ENCODE data around the gene ISY1. TPM values are rescaled to one million over a fixed set of nuclear protein-coding genes. Genes with fewer than 3 reads are reported as not detected.
A peak's percentile ranks its signal among the peaks of the same experiment; 100 is the strongest.
"Not testable (repeated sequence)": the region's sequence is repeated elsewhere in the genome, so short reads cannot be mapped to it uniquely, and the experiment has no call there.

ISY1 gene
- total and polyA plus RNA-seq, 4 donors: 23.8 to 30.3 (median 26.2) TPM

GRCh38 chr3:129180461-129180860, 19.6 kb upstream of the ISY1 start:
- Histone ChIP-seq H3K27me3 (ENCODE audit: control insufficient read depth in 1 of 2, insufficient read depth in 2 of 2, low read length in 1 of 2) (no peaks in the 10 kb centered on the region), H3K36me3 (ENCODE audit: control insufficient read depth in 1 of 2, insufficient read depth in 2 of 2, low read length in 1 of 2) (no peaks in the 10 kb centered on the region), H3K27ac (ENCODE audit: low read depth in 1 of 2, low read length in 2 of 2) (peak overlapping the region in 1 of 2 donors; percentile 30), H3K4me1 (ENCODE audit: control insufficient read depth in 1 of 2, insufficient read depth in 2 of 2, low read length in 2 of 2) (peaks cover 2% of the 10 kb centered on the region in 2 donors), H3K4me3 (ENCODE audit: low read length in 2 of 2) (no peak overlapping the region), H3K9me3 (ENCODE audit: control insufficient read depth, low read length) (no peaks in the 10 kb centered on the region)
- intact Hi-C loops (cut with DNase I): loop anchor here (5.0 kb wide), 1 partner anchor 67 kb away; the partner anchor contains the start of gene COPG1 (in 2 of the 2)
- ATAC-seq (ENCODE audit: low FRiP score): no peak
- WGBS, 2 donors: 3 to 9% methylated on average over 1 of the region's 1 CpG
- no peak for DNase-seq

- DNase-seq: no peak
- no peak for ATAC-seq (ENCODE audit: low FRiP score)
- intact Hi-C loops (cut with DNase I): no loop called here
- Histone ChIP-seq H3K36me3 (ENCODE audit: control insufficient read depth in 1 of 2, insufficient read depth in 2 of 2, low read length in 1 of 2) (peaks cover 0 to under 1% of the 10 kb centered on the region in 2 donors), H3K4me1 (ENCODE audit: control insufficient read depth in 1 of 2, insufficient read depth in 2 of 2, low read length in 2 of 2) (peaks cover 2% of the 10 kb centered on the region in 2 donors), H3K27ac (ENCODE audit: low read depth in 1 of 2, low read length in 2 of 2) (peak overlapping the region in 1 of 2 donors; percentile 60), H3K27me3 (ENCODE audit: control insufficient read depth in 1 of 2, insufficient read depth in 2 of 2, low read length in 1 of 2) (no peaks in the 10 kb centered on the region), H3K9me3 (ENCODE audit: control insufficient read depth, low read length) (no peaks in the 10 kb centered on the region), H3K4me3 (ENCODE audit: low read length in 2 of 2) (no peak overlapping the region)
- 31 to 39% methylated on average over 1 of the region's 1 CpG for WGBS, 2 donors
These were observed 15.2 kb upstream of the ISY1 start for GRCh38 chr3:129176051-129176450.

- no peak for DNase-seq
- Histone ChIP-seq H3K4me1 (ENCODE audit: control insufficient read depth in 1 of 2, insufficient read depth in 2 of 2, low read length in 2 of 2) (peaks cover 0 to 4% of the 10 kb centered on the region in 2 donors), H3K9me3 (ENCODE audit: control insufficient read depth, low read length) (no peaks in the 10 kb centered on the region), H3K36me3 (ENCODE audit: control insufficient read depth in 1 of 2, insufficient read depth in 2 of 2, low read length in 1 of 2) (peaks cover 0 to 8% of the 10 kb centered on the region in 2 donors), H3K4me3 (ENCODE audit: low read length in 2 of 2) (no peak overlapping the region), H3K27ac (ENCODE audit: low read depth in 1 of 2, low read length in 2 of 2) (no peak overlapping the region), H3K27me3 (ENCODE audit: control insufficient read depth in 1 of 2, insufficient read depth in 2 of 2, low read length in 1 of 2) (no peaks in the 10 kb centered on the region)
- intact Hi-C loops (cut with DNase I): no loop called here
- ATAC-seq (ENCODE audit: low FRiP score): no peak
- 1 to 5% methylated on average over 4 of the region's 4 CpGs for WGBS, 2 donors
These were observed 12.9 kb upstream of the ISY1 start for GRCh38 chr3:129173725-129174124.

GRCh38 chr3:129173206-129173605, 12.3 kb upstream of the ISY1 start:
- Histone ChIP-seq H3K4me3 (ENCODE audit: low read length in 2 of 2) (peak overlapping the region in 1 of 2 donors; percentile 26), H3K36me3 (ENCODE audit: control insufficient read depth in 1 of 2, insufficient read depth in 2 of 2, low read length in 1 of 2) (peaks cover 0 to 8% of the 10 kb centered on the region in 2 donors), H3K27ac (ENCODE audit: low read depth in 1 of 2, low read length in 2 of 2) (no peak overlapping the region), H3K27me3 (ENCODE audit: control insufficient read depth in 1 of 2, insufficient read depth in 2 of 2, low read length in 1 of 2) (no peaks in the 10 kb centered on the region), H3K4me1 (ENCODE audit: control insufficient read depth in 1 of 2, insufficient read depth in 2 of 2, low read length in 2 of 2) (peaks cover 0 to 4% of the 10 kb centered on the region in 2 donors), H3K9me3 (ENCODE audit: control insufficient read depth, low read length) (no peaks in the 10 kb centered on the region)
- intact Hi-C loops (cut with DNase I): no loop called here
- DNase-seq: no peak
- no peak for ATAC-seq (ENCODE audit: low FRiP score)
- 7 to 11% methylated on average over 2 of the region's 2 CpGs for WGBS, 2 donors

- ATAC-seq (ENCODE audit: low FRiP score): no peak
- 77 to 79% methylated on average over 15 of the region's 15 CpGs for WGBS, 2 donors
These were observed 5.9 kb upstream of the ISY1 start for GRCh38 chr3:129166579-129167332.

GRCh38 chr3:129165594-129165993, 4.7 kb upstream of the ISY1 start:
- H3K4me1 ChIP-seq (ENCODE audit: control insufficient read depth in 1 of 2, insufficient read depth in 2 of 2, low read length in 2 of 2); DNase-seq; H3K36me3 ChIP-seq (ENCODE audit: control insufficient read depth in 1 of 2, insufficient read depth in 2 of 2, low read length in 1 of 2); ATAC-seq (ENCODE audit: low FRiP score); H3K4me3 ChIP-seq (ENCODE audit: low read length in 2 of 2); H3K9me3 ChIP-seq (ENCODE audit: control insufficient read depth, low read length); intact Hi-C loops (cut with DNase I); H3K27me3 ChIP-seq (ENCODE audit: control insufficient read depth in 1 of 2, insufficient read depth in 2 of 2, low read length in 1 of 2): not testable (repeated sequence)
- 92 to 94% methylated on average over 8 of the region's 8 CpGs for WGBS, 2 donors
- H3K27ac ChIP-seq (ENCODE audit: low read depth in 1 of 2, low read length in 2 of 2): peak overlapping the region in 1 of 2 donors; percentile 36

More at GRCh38 chr3:129166579-129167332, 5.9 kb upstream of the ISY1 start:
- H3K9me3 ChIP-seq (ENCODE audit: control insufficient read depth, low read length): no peaks in the 10 kb centered on the region
- DNase-seq: no peak
- intact Hi-C loops (cut with DNase I): no loop called here
- H3K27ac ChIP-seq (ENCODE audit: low read depth in 1 of 2, low read length in 2 of 2): no peak overlapping the region
- H3K36me3 ChIP-seq (ENCODE audit: control insufficient read depth in 1 of 2, insufficient read depth in 2 of 2, low read length in 1 of 2): peaks cover 0 to 10% of the 10 kb centered on the region in 2 donors
- no peaks in the 10 kb centered on the region for H3K27me3 ChIP-seq (ENCODE audit: control insufficient read depth in 1 of 2, insufficient read depth in 2 of 2, low read length in 1 of 2)
- peaks cover 0 to 2% of the 10 kb centered on the region in 2 donors for H3K4me1 ChIP-seq (ENCODE audit: control insufficient read depth in 1 of 2, insufficient read depth in 2 of 2, low read length in 2 of 2)
- no peak overlapping the region for H3K4me3 ChIP-seq (ENCODE audit: low read length in 2 of 2)

- H3K36me3 ChIP-seq (ENCODE audit: control insufficient read depth in 1 of 2, insufficient read depth in 2 of 2, low read length in 1 of 2): peaks cover 0 to 2% of the 10 kb centered on the region in 2 donors
- 83 to 87% methylated on average over 7 of the region's 7 CpGs for WGBS, 2 donors
These were observed 3.6 kb upstream of the ISY1 start for GRCh38 chr3:129164500-129164899.

GRCh38 chr3:129162729-129163579, 2.1 kb upstream of the ISY1 start:
- Histone ChIP-seq H3K27ac (ENCODE audit: low read depth in 1 of 2, low read length in 2 of 2) (peak overlapping the region in 1 of 2 donors; percentile 8), H3K27me3 (ENCODE audit: control insufficient read depth in 1 of 2, insufficient read depth in 2 of 2, low read length in 1 of 2) (no peaks in the 10 kb centered on the region), H3K4me3 (ENCODE audit: low read length in 2 of 2) (no peak overlapping the region), H3K4me1 (ENCODE audit: control insufficient read depth in 1 of 2, insufficient read depth in 2 of 2, low read length in 2 of 2) (peaks cover 0 to 5% of the 10 kb centered on the region in 2 donors), H3K9me3 (ENCODE audit: control insufficient read depth, low read length) (no peaks in the 10 kb centered on the region), H3K36me3 (ENCODE audit: control insufficient read depth in 1 of 2, insufficient read depth in 2 of 2, low read length in 1 of 2) (peaks cover 0 to 2% of the 10 kb centered on the region in 2 donors)
- DNase-seq: no peak
- intact Hi-C loops (cut with DNase I): no loop called here
- 60% methylated on average over 5 of the region's 5 CpGs for WGBS, 2 donors
- no peak for ATAC-seq (ENCODE audit: low FRiP score)

More at GRCh38 chr3:129164500-129164899, 3.6 kb upstream of the ISY1 start:
- DNase-seq (no peak), ATAC-seq (ENCODE audit: low FRiP score) (no peak)
- H3K27me3 ChIP-seq (ENCODE audit: control insufficient read depth in 1 of 2, insufficient read depth in 2 of 2, low read length in 1 of 2): no peaks in the 10 kb centered on the region
- H3K4me3 ChIP-seq (ENCODE audit: low read length in 2 of 2): no peak overlapping the region
- peaks cover 0 to 1% of the 10 kb centered on the region in 2 donors for H3K4me1 ChIP-seq (ENCODE audit: control insufficient read depth in 1 of 2, insufficient read depth in 2 of 2, low read length in 2 of 2)
- no peaks in the 10 kb centered on the region for H3K9me3 ChIP-seq (ENCODE audit: control insufficient read depth, low read length)
- H3K27ac ChIP-seq (ENCODE audit: low read depth in 1 of 2, low read length in 2 of 2): no peak overlapping the region
- intact Hi-C loops (cut with DNase I): no loop called here
